Measurements from ENCODE around the gene P4HA3.

GRCh38 chr11:74325649-74326645, 14.5 kb upstream of the P4HA3 start:
- TF ChIP-seq, protein P1, sequence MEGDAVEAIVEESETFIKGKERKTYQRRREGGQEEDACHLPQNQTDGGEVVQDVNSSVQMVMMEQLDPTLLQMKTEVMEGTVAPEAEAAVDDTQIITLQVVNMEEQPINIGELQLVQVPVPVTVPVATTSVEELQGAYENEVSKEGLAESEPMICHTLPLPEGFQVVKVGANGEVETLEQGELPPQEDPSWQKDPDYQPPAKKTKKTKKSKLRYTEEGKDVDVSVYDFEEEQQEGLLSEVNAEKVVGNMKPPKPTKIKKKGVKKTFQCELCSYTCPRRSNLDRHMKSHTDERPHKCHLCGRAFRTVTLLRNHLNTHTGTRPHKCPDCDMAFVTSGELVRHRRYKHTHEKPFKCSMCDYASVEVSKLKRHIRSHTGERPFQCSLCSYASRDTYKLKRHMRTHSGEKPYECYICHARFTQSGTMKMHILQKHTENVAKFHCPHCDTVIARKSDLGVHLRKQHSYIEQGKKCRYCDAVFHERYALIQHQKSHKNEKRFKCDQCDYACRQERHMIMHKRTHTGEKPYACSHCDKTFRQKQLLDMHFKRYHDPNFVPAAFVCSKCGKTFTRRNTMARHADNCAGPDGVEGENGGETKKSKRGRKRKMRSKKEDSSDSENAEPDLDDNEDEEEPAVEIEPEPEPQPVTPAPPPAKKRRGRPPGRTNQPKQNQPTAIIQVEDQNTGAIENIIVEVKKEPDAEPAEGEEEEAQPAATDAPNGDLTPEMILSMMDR (IDR thresholded peaks at IDR 0.05): no peak
- TF ChIP-seq POLR2A (IDR thresholded peaks at IDR 0.05): no peak
